ENCODE results near the gene NPSR1.

NPSR1 gene

GRCh38 chr7:34723866-34724490 lies 66.0 kb downstream of the NPSR1 start:
- DNase-seq: no peak

GRCh38 chr7:34726221-34726620 lies 68.2 kb downstream of the NPSR1 start:
- no peak for DNase-seq

GRCh38 chr7:34727464-34727995 lies 69.5 kb downstream of the NPSR1 start:
- DNase-seq: no peak

GRCh38 chr7:34728156-34728555 lies 70.1 kb downstream of the NPSR1 start:
- no peak for DNase-seq

GRCh38 chr7:34734771-34735170 lies 76.8 kb downstream of the NPSR1 start:
- no peak for DNase-seq

- DNase-seq: no peak
Measured at GRCh38 chr7:34735526-34735925, 77.5 kb downstream of the NPSR1 start.

GRCh38 chr7:34739651-34740300 lies 81.8 kb downstream of the NPSR1 start:
- no peak for DNase-seq

- DNase-seq: no peak
Measured at GRCh38 chr7:34740840-34741239, 82.8 kb downstream of the NPSR1 start.

GRCh38 chr7:34747176-34747781 lies 89.3 kb downstream of the NPSR1 start:
- no peak for DNase-seq

- peak; percentile 33 for DNase-seq
Measured at GRCh38 chr7:34747867-34748727, 90.1 kb downstream of the NPSR1 start.

GRCh38 chr7:34748728-34749089 lies 90.7 kb downstream of the NPSR1 start:
- no peak for DNase-seq

GRCh38 chr7:34749446-34749845 lies 91.4 kb downstream of the NPSR1 start:
- DNase-seq: no peak

- DNase-seq: no peak
Measured at GRCh38 chr7:34750209-34750608, 92.2 kb downstream of the NPSR1 start.

- no peak for DNase-seq
Measured at GRCh38 chr7:34750636-34751035, 92.6 kb downstream of the NPSR1 start.

GRCh38 chr7:34751725-34752643 lies 94.0 kb downstream of the NPSR1 start:
- no peak for DNase-seq

GRCh38 chr7:34752929-34753328 lies 94.9 kb downstream of the NPSR1 start:
- DNase-seq: no peak

- DNase-seq: no peak
Measured at GRCh38 chr7:34755008-34755407, 97.0 kb downstream of the NPSR1 start.

- peak; percentile 80 for DNase-seq
Measured at GRCh38 chr7:34756025-34756437, 98.0 kb downstream of the NPSR1 start.

- DNase-seq: peak; percentile 36
Measured at GRCh38 chr7:34756691-34757090, 98.7 kb downstream of the NPSR1 start.

- no peak for DNase-seq
Measured at GRCh38 chr7:34757570-34758110, 99.6 kb downstream of the NPSR1 start.

- no peak for DNase-seq
Measured at GRCh38 chr7:34758111-34758601, 100.1 kb downstream of the NPSR1 start.

Data from eye (tissue), 1 donor.